ENCODE results near the gene HLX. TPM values are rescaled to one million over a fixed set of nuclear protein-coding genes. Genes with fewer than 3 reads are reported as not detected.

Gene HLX
- total RNA-seq, 2 donors from 2014 or later = 1.9 TPM; not detected in 1

DNA sequence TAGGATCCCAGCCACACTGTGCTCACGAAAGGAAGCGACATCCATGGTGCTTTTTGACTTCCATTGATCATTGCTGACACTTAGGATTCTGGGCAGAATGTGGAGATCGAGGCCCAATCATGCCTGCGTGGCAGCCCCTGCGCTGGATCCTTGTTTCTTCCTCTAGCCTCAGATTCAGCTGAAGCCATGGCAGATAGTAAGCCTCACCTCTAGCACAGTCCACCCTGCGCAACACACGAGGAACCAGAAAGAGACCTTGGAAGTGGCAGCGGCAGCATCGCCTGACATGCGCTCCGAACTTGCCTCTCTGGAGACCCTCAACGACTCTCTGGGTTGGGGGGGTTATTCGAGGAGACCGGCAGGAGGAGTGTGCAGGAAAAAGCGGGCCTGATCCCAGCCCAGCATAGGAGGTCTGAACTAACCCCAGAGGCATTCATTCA, 10.6 kb downstream of the HLX start:
- Mint-ChIP-seq H3K36me3 (peaks cover 21 to 39% of the 10 kb centered on the region in 2 donors), H3K9me3 (no peaks in the 10 kb centered on the region), H3K27ac (no peak overlapping the region)
- ATAC-seq (no peak), DNase-seq (ENCODE audit: low spot score in 2 of 2) (no peak)

DNA sequence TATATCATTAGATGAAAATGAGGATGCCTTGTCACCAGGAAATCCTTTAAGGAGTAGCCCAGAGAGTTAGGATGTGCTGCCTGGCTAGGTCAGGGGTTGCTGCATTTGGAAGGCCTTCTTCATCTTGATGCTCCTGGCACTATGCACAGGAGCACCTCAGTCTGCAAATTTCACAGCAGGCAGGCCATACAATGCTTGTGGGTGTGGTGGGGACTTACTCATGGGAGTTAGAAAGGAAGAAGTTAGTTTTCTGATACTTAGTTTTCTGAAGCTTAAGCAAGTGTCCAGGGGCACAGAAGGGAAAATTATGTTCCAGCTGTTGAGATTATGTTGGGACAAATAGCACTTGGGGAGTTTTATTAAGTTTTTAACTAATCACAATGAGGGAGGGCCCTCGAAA, 11.4 kb downstream of the HLX start:
- H3K9me3 Mint-ChIP-seq = no peaks in the 10 kb centered on the region
- H3K36me3 Mint-ChIP-seq = peaks cover 21 to 39% of the 10 kb centered on the region in 2 donors
- ATAC-seq (no peak), DNase-seq (ENCODE audit: low spot score in 2 of 2) (no peak)
- H3K27ac Mint-ChIP-seq = no peak overlapping the region

DNA sequence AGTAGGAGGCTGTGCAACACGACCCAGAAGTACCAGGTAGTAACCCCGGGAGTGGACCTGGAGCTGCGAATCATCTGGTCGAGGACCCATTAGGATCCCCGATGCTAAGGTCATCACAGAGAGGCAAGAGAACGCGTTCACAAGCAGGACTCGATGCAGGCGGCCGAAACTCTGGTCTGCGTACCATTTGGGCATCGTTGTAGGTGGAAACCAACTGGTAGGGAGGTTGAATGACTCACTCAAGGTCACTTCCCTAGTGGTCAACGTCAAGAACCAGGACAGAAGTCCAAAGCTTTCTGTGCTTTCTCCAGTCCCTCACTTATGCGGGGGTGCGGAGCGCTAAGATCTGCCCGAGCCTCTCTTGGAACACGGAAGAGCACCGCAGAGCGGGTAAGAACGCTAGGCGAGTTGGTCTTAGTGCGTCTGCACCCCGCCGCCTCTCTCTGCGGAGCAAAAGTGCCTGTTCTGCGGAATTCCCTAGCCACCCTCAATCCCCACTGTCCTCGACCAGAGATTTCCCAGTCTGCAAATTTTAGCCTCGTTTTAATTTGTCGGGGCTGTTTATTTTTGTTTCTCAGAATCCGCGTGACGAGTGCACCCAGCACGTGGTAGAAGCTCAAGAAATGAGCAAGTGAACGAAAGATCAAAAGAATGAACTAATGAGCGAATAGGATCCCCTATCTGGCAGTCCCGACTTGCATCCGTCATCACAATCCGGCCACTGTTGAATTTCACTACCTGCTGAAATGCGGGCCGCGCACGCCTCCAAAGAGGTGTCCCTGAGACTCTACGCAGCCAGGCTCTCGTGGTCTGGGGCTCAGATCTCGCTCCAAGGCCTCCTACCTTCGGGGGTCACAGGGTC, 12.2 kb downstream of the HLX start:
- Mint-ChIP-seq H3K9me3 (no peaks in the 10 kb centered on the region), H3K36me3 (peaks cover 21 to 32% of the 10 kb centered on the region in 2 donors), H3K27ac (no peak overlapping the region)
- DNase-seq (ENCODE audit: low spot score in 2 of 2) (no peak), ATAC-seq (no peak)

GRCh38 chr1:220892086-220892376, 12.8 kb downstream of the HLX start:
- Mint-ChIP-seq H3K36me3 (peaks cover 21 to 32% of the 10 kb centered on the region in 2 donors), H3K27ac (no peak overlapping the region), H3K9me3 (no peaks in the 10 kb centered on the region)
- ATAC-seq (no peak), DNase-seq (ENCODE audit: low spot score in 2 of 2) (no peak)

DNA sequence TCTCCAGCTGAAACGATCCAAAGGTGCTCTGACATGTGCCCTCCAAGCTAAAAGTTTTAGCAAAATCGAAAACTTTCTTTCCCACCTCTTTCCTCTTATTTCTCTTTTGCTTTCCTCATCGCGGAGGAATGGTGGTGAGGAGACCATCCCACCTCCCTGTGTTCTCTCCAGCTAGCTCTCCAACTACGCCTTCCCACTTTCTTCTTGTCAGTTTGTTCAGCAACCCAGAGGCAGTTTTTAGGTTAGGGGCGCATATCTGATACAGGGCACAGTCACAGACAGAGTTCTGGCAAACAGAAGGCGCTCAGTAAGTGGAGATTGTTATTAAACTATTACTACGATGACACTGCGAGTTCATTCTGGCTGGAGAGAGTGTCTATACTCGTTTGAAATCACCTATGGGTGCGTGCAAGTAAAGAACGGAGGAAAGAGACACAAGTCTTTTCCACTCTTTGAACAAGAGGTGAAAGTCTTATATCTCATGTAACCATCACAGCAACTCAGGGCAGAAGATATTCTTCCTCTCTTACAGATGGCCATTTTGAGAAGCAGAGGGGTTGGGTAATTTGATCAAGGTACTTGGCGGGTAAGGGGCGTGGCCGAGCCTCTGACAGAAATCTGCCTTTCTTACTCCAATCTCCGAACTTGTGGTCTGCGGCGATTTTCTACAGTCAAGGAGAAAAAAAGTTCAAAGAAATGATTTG, 13.9 kb downstream of the HLX start:
- Mint-ChIP-seq H3K27ac (no peak overlapping the region), H3K36me3 (peaks cover 21 to 32% of the 10 kb centered on the region in 2 donors), H3K9me3 (no peaks in the 10 kb centered on the region)
- ATAC-seq (no peak), DNase-seq (ENCODE audit: low spot score in 2 of 2) (no peak)

DNA sequence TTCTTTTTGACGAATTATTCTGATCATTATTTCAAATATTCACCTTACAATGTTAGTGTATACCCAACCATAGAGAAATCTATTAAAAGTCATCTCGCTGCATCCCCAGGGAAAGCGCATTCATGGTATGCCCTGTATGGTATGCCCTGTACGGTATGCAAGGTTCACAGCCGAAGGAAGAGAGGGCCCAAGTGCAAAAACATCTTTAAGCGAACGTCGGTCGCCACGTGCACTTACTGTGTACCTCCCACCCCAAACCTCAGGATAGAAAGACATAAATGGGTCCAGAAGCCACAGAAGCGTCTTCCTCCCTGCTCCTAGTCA, 14.4 kb downstream of the HLX start:
- no peaks in the 10 kb centered on the region for H3K9me3 Mint-ChIP-seq
- H3K36me3 Mint-ChIP-seq = peaks cover 21 to 32% of the 10 kb centered on the region in 2 donors
- H3K27ac Mint-ChIP-seq = no peak overlapping the region
- DNase-seq (ENCODE audit: low spot score in 2 of 2) (no peak), ATAC-seq (peak in 1 of 2 donors; percentile 28)

DNA sequence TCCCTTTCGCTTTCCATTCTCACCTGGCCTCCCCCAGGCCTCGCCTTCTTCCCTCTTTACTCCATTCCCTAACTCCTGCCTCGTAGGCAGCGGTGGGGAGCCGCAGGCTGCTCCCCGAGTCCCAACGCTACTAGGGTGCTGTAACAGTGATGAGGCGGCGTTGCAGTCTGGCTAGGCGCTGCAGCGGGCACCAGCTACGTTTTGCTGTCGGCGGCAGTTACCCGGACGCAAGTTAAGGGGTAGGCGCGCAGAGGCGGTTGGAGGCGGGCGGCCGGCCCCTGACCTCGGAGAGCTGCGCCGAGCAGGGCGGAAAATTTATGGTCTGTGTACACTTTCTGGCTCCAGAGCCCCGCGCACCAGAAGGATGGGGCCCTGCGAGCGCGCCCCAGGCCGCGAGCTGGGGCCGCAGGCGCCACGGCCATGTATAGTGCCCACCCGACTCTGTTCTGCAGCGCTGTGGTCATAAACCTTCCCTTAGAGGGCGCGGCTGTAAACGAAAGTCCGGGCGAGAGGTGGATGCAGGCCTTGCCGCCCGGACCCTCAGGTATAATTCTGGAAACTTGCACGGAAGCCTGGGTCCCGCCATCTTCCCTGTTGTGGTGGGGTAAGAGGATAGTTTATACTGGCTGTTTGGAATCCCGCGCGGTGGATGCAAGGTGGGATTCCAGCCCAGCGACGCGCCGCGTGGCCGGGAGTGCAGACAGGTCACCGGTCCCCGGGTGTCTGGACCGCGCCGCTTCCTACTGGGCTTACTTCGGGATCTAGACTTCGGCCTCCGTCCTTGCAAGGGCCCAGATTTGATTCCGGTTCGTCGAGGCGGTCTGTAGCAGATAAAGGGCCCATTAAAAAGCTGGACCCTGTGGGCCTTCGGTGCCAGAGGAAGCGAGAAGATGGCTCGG, 15.0 kb downstream of the HLX start:
- Mint-ChIP-seq H3K9me3 (no peaks in the 10 kb centered on the region), H3K36me3 (peaks cover 21 to 32% of the 10 kb centered on the region in 2 donors), H3K27ac (no peak overlapping the region)
- peak in 1 of 2 donors; percentile 56 for ATAC-seq
- no peak for DNase-seq (ENCODE audit: low spot score in 2 of 2)

- ATAC-seq (no peak), DNase-seq (ENCODE audit: low spot score in 2 of 2) (no peak)
- no peak overlapping the region for H3K27ac Mint-ChIP-seq
- no peaks in the 10 kb centered on the region for H3K9me3 Mint-ChIP-seq
- peaks cover 21 to 32% of the 10 kb centered on the region in 2 donors for H3K36me3 Mint-ChIP-seq
These were observed 15.6 kb downstream of the HLX start for GRCh38 chr1:220894924-220895256.

DNA sequence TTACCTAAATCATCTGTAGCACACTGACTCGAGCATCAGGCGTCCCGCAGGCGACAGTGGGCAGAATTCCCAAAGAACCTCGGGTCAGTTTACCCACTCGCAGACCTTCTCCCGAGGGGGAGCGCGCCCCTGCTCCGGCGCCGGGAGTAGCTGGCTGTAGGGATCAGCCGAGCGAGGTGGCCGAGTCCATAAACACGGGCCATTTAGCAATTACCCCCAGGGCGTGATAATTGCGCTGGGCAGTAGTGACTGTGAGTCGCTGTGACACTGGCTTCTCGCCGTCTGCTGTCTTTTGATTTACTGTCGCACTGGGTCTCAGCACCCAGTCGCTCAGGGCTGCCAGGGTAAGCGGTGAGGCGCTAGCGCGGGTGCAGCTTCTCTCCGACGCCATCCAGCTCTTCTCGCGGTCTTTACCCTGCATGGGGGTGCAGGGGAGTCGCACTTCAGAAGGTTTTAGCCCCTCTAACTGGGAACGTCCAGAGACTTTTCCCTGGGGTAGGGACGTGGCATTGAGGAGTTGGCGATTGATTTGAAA, 16.2 kb downstream of the HLX start:
- Mint-ChIP-seq H3K27ac (no peak overlapping the region), H3K9me3 (peaks cover 0 to 1% of the 10 kb centered on the region in 2 donors), H3K36me3 (peaks cover 21 to 28% of the 10 kb centered on the region in 2 donors)
- no peak for ATAC-seq
- no peak for DNase-seq (ENCODE audit: low spot score in 2 of 2)

- peaks cover 21 to 22% of the 10 kb centered on the region in 2 donors for H3K36me3 Mint-ChIP-seq
- DNase-seq (ENCODE audit: low spot score in 2 of 2) (no peak), ATAC-seq (no peak)
These were observed 16.8 kb downstream of the HLX start for GRCh38 chr1:220896092-220896491.

GRCh38 chr1:220900842-220901241, 21.6 kb downstream of the HLX start:
- Mint-ChIP-seq H3K27ac (no peak overlapping the region), H3K9me3 (peaks cover 0 to 3% of the 10 kb centered on the region in 2 donors), H3K36me3 (no peaks in the 10 kb centered on the region)
- DNase-seq (ENCODE audit: low spot score in 2 of 2) (no peak), ATAC-seq (no peak)

More at GRCh38 chr1:220896092-220896491, 16.8 kb downstream of the HLX start:
- Mint-ChIP-seq H3K27ac (no peak overlapping the region), H3K9me3 (peaks cover 0 to 3% of the 10 kb centered on the region in 2 donors)

- Mint-ChIP-seq H3K36me3 (no peaks in the 10 kb centered on the region), H3K27ac (no peak overlapping the region), H3K9me3 (peaks cover 0 to 3% of the 10 kb centered on the region in 2 donors)
- ATAC-seq = no peak
- DNase-seq (ENCODE audit: low spot score in 2 of 2) = no peak
These were observed 22.6 kb downstream of the HLX start for GRCh38 chr1:220901881-220902280.

DNA sequence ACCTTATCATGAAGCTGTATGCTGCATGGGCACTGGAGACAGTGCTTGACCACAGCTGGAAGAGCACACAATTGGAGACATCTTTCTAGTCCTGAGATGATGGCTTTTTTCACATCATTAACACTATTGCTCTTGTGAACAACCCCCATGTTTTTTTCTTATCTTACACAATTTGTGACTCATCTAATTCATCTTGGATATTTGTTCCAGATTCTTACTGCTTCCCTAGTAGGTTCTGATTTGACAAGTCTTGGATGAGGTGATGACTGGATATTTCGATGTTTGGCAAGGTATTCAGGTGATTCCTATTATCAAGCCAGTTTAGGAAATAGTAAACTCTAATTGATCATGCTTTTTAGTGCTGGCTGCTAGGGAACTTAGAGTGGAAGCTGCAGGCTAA, 23.7 kb downstream of the HLX start:
- no peak overlapping the region for H3K27ac Mint-ChIP-seq
- ATAC-seq (no peak), DNase-seq (ENCODE audit: low spot score in 2 of 2) (no peak)
- H3K9me3 Mint-ChIP-seq = peaks cover 0 to 3% of the 10 kb centered on the region in 2 donors
- no peaks in the 10 kb centered on the region for H3K36me3 Mint-ChIP-seq

DNA sequence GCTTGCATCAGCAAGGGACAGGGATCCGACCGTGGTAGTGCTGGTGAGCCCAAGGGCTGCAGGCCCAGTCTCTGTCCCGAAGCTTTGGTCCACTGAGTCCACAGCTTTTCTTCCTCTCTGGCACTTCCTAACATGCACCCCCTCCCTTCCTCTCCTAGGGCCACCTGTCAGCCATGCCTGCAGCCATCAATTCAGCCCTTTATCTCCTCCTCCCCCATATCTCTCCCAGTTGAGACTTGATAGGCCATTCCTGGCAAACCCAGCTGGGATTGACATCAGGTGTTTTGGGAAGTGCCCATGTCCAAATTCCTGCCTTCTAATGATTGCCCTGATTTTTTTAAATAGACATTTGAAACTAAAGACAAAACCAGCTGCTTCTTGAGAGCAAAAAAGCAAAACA, 25.6 kb downstream of the HLX start:
- no peak overlapping the region for H3K27ac Mint-ChIP-seq
- no peak for DNase-seq (ENCODE audit: low spot score in 2 of 2)
- H3K36me3 Mint-ChIP-seq = no peaks in the 10 kb centered on the region
- no peak for ATAC-seq
- H3K9me3 Mint-ChIP-seq = peaks cover 0 to 3% of the 10 kb centered on the region in 2 donors

DNA sequence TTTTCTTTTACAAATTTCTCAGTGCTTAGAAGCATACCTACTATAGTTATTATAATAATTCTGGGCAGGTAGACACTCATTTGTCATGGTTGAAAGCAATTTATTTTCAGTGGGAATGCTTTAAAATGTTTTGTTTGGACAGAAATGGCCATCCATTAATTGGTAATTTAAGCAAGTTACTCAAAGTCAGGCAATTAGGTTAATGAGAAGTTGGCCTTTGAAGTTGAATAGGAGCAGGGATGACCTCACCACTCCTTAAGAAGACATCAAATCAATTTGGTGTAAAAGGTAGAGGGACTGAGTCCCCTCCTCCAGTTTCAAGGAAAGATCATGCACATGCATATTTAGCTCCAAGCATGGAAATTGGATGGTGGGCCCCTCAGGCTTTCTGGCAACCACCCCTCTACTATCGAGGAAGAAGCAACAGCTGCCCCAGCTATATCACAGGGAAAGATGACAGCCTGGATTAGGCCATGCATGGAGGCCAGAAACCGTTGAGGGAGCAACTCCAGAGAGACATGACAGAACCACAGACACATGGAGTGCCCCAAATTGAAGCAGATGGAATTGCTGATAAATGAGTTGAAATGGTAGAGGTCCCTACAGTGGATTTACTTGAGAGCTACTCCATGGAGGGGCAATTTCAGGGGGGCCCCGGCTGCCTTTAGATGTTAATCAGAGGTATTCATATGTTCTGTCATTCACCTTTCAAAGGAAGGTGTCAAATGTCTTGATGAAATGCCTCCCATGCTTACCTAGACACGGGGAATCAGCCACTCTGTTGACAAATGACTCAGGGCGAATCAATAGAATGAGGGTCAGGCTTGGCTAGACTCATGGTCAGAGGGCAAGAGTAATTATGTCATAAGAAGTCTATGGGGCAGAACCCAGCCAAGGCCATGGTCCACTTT, 26.7 kb downstream of the HLX start:
- DNase-seq (ENCODE audit: low spot score in 2 of 2) = no peak
- no peak for ATAC-seq
- no peaks in the 10 kb centered on the region for H3K9me3 Mint-ChIP-seq
- no peaks in the 10 kb centered on the region for H3K36me3 Mint-ChIP-seq
- H3K27ac Mint-ChIP-seq = no peak overlapping the region
